ENCODE data around the gene BCAS1. TPM values are rescaled to one million over a fixed set of nuclear protein-coding genes. Genes with fewer than 3 reads are reported as not detected.

Gene BCAS1
- total RNA-seq, 2 donors from 2014 or later: not detected

GRCh38 chr20:53946106-53946505, 124.3 kb downstream of the BCAS1 start:
- ATAC-seq (replicated peaks in 1 of 2) (no peak), DNase-seq (no peak)
- H3K36me3 Mint-ChIP-seq (ENCODE audit: insufficient read depth in 2 of 2): peaks cover 0 to under 1% of the 10 kb centered on the region in 2 donors
- H3K27me3 Mint-ChIP-seq (ENCODE audit: low read depth): no peaks in the 10 kb centered on the region
- no peaks in the 10 kb centered on the region for H3K9me3 Mint-ChIP-seq
- peaks cover 46% of the 10 kb centered on the region for H3K4me1 Mint-ChIP-seq (ENCODE audit: low read depth)
- H3K4me3 Mint-ChIP-seq: no peak overlapping the region
- H3K27ac Mint-ChIP-seq: no peak overlapping the region

- H3K27ac Mint-ChIP-seq: no peak overlapping the region
- DNase-seq: no peak
- no peaks in the 10 kb centered on the region for H3K9me3 Mint-ChIP-seq
- H3K4me3 Mint-ChIP-seq: no peak overlapping the region
- H3K36me3 Mint-ChIP-seq (ENCODE audit: insufficient read depth in 2 of 2): no peaks in the 10 kb centered on the region
- peaks cover 49% of the 10 kb centered on the region for H3K4me1 Mint-ChIP-seq (ENCODE audit: low read depth)
- no peak for ATAC-seq (replicated peaks in 1 of 2)
- H3K27me3 Mint-ChIP-seq (ENCODE audit: low read depth): no peaks in the 10 kb centered on the region
Observed at GRCh38 chr20:53945478-53945877, 124.9 kb downstream of the BCAS1 start.

- H3K36me3 Mint-ChIP-seq (ENCODE audit: insufficient read depth in 2 of 2): no peaks in the 10 kb centered on the region
- ATAC-seq (replicated peaks in 1 of 2) (no peak), DNase-seq (no peak)
- no peaks in the 10 kb centered on the region for H3K27me3 Mint-ChIP-seq (ENCODE audit: low read depth)
- H3K9me3 Mint-ChIP-seq: no peaks in the 10 kb centered on the region
- peaks cover 49% of the 10 kb centered on the region for H3K4me1 Mint-ChIP-seq (ENCODE audit: low read depth)
- H3K27ac Mint-ChIP-seq: no peak overlapping the region
- no peak overlapping the region for H3K4me3 Mint-ChIP-seq
Observed at GRCh38 chr20:53944796-53945195, 125.6 kb downstream of the BCAS1 start.

- no peaks in the 10 kb centered on the region for H3K36me3 Mint-ChIP-seq (ENCODE audit: insufficient read depth in 2 of 2)
- H3K27ac Mint-ChIP-seq: no peak overlapping the region
- DNase-seq (peak; percentile 29 to 30), ATAC-seq (replicated peaks in 1 of 2) (no peak)
- peaks cover 39% of the 10 kb centered on the region for H3K4me1 Mint-ChIP-seq (ENCODE audit: low read depth)
- H3K9me3 Mint-ChIP-seq: no peaks in the 10 kb centered on the region
- H3K27me3 Mint-ChIP-seq (ENCODE audit: low read depth): no peaks in the 10 kb centered on the region
- peak overlapping the region; percentile 29 to 71 for H3K4me3 Mint-ChIP-seq
Observed at GRCh38 chr20:53943522-53944291, 126.7 kb downstream of the BCAS1 start.

- no peak overlapping the region for H3K4me3 Mint-ChIP-seq
- no peaks in the 10 kb centered on the region for H3K9me3 Mint-ChIP-seq
- H3K36me3 Mint-ChIP-seq (ENCODE audit: insufficient read depth in 2 of 2): no peaks in the 10 kb centered on the region
- DNase-seq (no peak), ATAC-seq (replicated peaks in 1 of 2) (no peak)
- no peak overlapping the region for H3K27ac Mint-ChIP-seq
- no peaks in the 10 kb centered on the region for H3K27me3 Mint-ChIP-seq (ENCODE audit: low read depth)
- peaks cover 32% of the 10 kb centered on the region for H3K4me1 Mint-ChIP-seq (ENCODE audit: low read depth)
Observed at GRCh38 chr20:53942973-53943372, 127.4 kb downstream of the BCAS1 start.

GRCh38 chr20:53942472-53942816, 128.0 kb downstream of the BCAS1 start:
- Mint-ChIP-seq H3K36me3 (ENCODE audit: insufficient read depth in 2 of 2) (no peaks in the 10 kb centered on the region), H3K4me1 (ENCODE audit: low read depth) (peaks cover 29% of the 10 kb centered on the region), H3K27me3 (ENCODE audit: low read depth) (no peaks in the 10 kb centered on the region), H3K4me3 (no peak overlapping the region), H3K9me3 (no peaks in the 10 kb centered on the region), H3K27ac (no peak overlapping the region)
- no peak for DNase-seq
- no peak for ATAC-seq (replicated peaks in 1 of 2)

GRCh38 chr20:53941680-53942471, 128.5 kb downstream of the BCAS1 start:
- H3K4me3 Mint-ChIP-seq: peak overlapping the region in 1 of 2 donors; percentile 28
- no peaks in the 10 kb centered on the region for H3K36me3 Mint-ChIP-seq (ENCODE audit: insufficient read depth in 2 of 2)
- H3K9me3 Mint-ChIP-seq: no peaks in the 10 kb centered on the region
- no peaks in the 10 kb centered on the region for H3K27me3 Mint-ChIP-seq (ENCODE audit: low read depth)
- no peak for DNase-seq
- H3K27ac Mint-ChIP-seq: no peak overlapping the region
- ATAC-seq (replicated peaks in 1 of 2): no peak
- H3K4me1 Mint-ChIP-seq (ENCODE audit: low read depth): peaks cover 29% of the 10 kb centered on the region

GRCh38 chr20:53940907-53941545, 129.4 kb downstream of the BCAS1 start:
- DNase-seq: no peak
- Mint-ChIP-seq H3K4me1 (ENCODE audit: low read depth) (peaks cover 30% of the 10 kb centered on the region), H3K27me3 (ENCODE audit: low read depth) (no peaks in the 10 kb centered on the region), H3K36me3 (ENCODE audit: insufficient read depth in 2 of 2) (no peaks in the 10 kb centered on the region), H3K27ac (no peak overlapping the region), H3K4me3 (peak overlapping the region in 1 of 2 donors; percentile 28), H3K9me3 (no peaks in the 10 kb centered on the region)
- no peak for ATAC-seq (replicated peaks in 1 of 2)

GRCh38 chr20:53940360-53940702, 130.1 kb downstream of the BCAS1 start:
- DNase-seq (no peak), ATAC-seq (replicated peaks in 1 of 2) (peak in 1 of 2 donors; percentile 9)
- Mint-ChIP-seq H3K9me3 (no peaks in the 10 kb centered on the region), H3K27ac (no peak overlapping the region), H3K36me3 (ENCODE audit: insufficient read depth in 2 of 2) (no peaks in the 10 kb centered on the region), H3K4me3 (no peak overlapping the region), H3K27me3 (ENCODE audit: low read depth) (no peaks in the 10 kb centered on the region), H3K4me1 (ENCODE audit: low read depth) (peaks cover 37% of the 10 kb centered on the region)

- no peak overlapping the region for H3K27ac Mint-ChIP-seq
- ATAC-seq (replicated peaks in 1 of 2) (peak; percentile 70 to 83), DNase-seq (peak; percentile 71 to 74)
- no peaks in the 10 kb centered on the region for H3K9me3 Mint-ChIP-seq
- no peaks in the 10 kb centered on the region for H3K36me3 Mint-ChIP-seq (ENCODE audit: insufficient read depth in 2 of 2)
- H3K4me1 Mint-ChIP-seq (ENCODE audit: low read depth): peaks cover 42% of the 10 kb centered on the region
- H3K27me3 Mint-ChIP-seq (ENCODE audit: low read depth): no peaks in the 10 kb centered on the region
- H3K4me3 Mint-ChIP-seq: no peak overlapping the region
Observed at GRCh38 chr20:53939572-53940359, 130.6 kb downstream of the BCAS1 start.

GRCh38 chr20:53939190-53939571, 131.2 kb downstream of the BCAS1 start:
- Mint-ChIP-seq H3K27ac (no peak overlapping the region), H3K4me3 (no peak overlapping the region), H3K4me1 (ENCODE audit: low read depth) (peaks cover 43% of the 10 kb centered on the region), H3K9me3 (no peaks in the 10 kb centered on the region), H3K36me3 (ENCODE audit: insufficient read depth in 2 of 2) (no peaks in the 10 kb centered on the region), H3K27me3 (ENCODE audit: low read depth) (no peaks in the 10 kb centered on the region)
- ATAC-seq (replicated peaks in 1 of 2) (no peak), DNase-seq (no peak)

- peaks cover 0 to 2% of the 10 kb centered on the region in 2 donors for H3K9me3 Mint-ChIP-seq
- H3K4me1 Mint-ChIP-seq (ENCODE audit: low read depth): peaks cover 43% of the 10 kb centered on the region
- ATAC-seq (replicated peaks in 1 of 2): no peak
- H3K4me3 Mint-ChIP-seq: no peak overlapping the region
- H3K27me3 Mint-ChIP-seq (ENCODE audit: low read depth): no peaks in the 10 kb centered on the region
- DNase-seq: no peak
- peaks cover 0 to 2% of the 10 kb centered on the region in 2 donors for H3K36me3 Mint-ChIP-seq (ENCODE audit: insufficient read depth in 2 of 2)
- H3K27ac Mint-ChIP-seq: no peak overlapping the region
Observed at GRCh38 chr20:53938739-53939138, 131.7 kb downstream of the BCAS1 start.

GRCh38 chr20:53937929-53938367, 132.4 kb downstream of the BCAS1 start:
- Mint-ChIP-seq H3K27me3 (ENCODE audit: low read depth) (no peaks in the 10 kb centered on the region), H3K36me3 (ENCODE audit: insufficient read depth in 2 of 2) (peaks cover 0 to 2% of the 10 kb centered on the region in 2 donors), H3K4me1 (ENCODE audit: low read depth) (peaks cover 45% of the 10 kb centered on the region), H3K27ac (no peak overlapping the region), H3K9me3 (peaks cover 0 to 2% of the 10 kb centered on the region in 2 donors), H3K4me3 (no peak overlapping the region)
- DNase-seq (no peak), ATAC-seq (replicated peaks in 1 of 2) (no peak)

All from activated T-cell treated with anti-CD3 and anti-CD28 coated beads, Interleukin-2, amount 50 U/mL, for 72 hours (primary cell).